Frontal cortex (tissue), 4 donors: ENCODE results near the gene FFAR4. TPM values are rescaled to one million over a fixed set of nuclear protein-coding genes. Genes with fewer than 3 reads are reported as not detected.

Source experiments
- DNase-seq, 2 donors: peaks; one replicate each; pipeline ENCODE4 v3.0.0; 2012; ENCODE audit warnings: low spot score in 2 of 2
- FAIRE-seq: peaks from 2 replicates; lab custom pipeline; 2012; peaks lifted over from hg19 to GRCh38; lab: Jason Lieb, UNC
- total RNA-seq: library from RNA; depleted of rRNA; stranded (reverse); fragments of >200 nt; gene quantifications from one replicate; pipeline ENCODE4 v1.2.3, GENCODE V29; 2014
- donor health status: control.
- donor health status: control.
- donor health status: control.

Gene FFAR4
- total RNA-seq, 1 donor from 2014 or later: not detected

DNA sequence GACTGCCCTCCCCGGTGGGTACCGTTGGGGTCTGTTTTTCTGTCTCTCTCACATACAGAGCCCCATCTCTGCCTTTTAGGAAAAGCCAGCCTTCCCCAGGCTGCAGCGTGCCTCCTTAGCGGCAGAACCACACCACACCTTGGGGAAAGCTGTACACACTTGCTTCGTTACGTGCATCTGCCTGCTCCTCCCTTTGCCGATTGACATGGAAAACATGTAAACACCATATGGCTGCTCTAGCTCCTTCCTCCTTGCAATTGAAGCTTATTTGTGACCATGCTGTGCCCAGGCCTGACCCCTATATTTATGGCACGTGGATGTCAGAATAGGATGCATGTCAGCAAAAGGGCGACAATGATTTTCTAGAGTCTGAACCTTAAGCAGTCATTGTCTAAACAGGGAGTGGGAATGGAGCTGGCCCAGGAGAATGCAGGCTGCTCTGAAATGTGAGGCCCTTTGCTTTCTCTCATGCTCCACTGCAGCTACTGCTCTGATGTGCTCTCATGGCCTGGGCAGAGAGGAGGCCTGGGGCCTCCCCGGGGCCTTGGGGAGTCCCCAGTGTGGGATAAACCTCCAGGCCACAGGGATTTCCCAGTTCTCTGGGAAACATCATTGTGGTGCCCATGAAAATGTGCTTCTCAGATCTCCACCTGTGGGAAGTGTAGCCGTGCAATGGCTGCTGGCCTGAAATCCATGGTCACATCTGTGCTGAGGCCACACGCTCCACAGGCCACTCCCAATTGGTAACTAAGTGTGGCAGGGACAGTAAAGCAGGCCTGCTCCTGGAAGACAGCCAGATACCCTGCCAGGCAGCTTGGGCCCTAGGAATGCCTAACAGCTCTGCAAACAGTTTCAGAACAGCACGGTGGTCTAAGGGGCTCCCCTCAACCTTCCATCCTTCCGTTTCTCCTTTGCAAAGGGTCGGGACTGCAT, 64.4 kb downstream of the FFAR4 start:
- DNase-seq (no peak), FAIRE-seq (no peak)

Other genes starting within 250 kb of the FFAR4 start
- 2.9 TPM for gene MYOF, start 84.3 kb upstream of the FFAR4 start, total RNA-seq
- 2.4 TPM for gene CEP55, start 70.1 kb upstream of the FFAR4 start, total RNA-seq
- gene RBP4, start 34.6 kb downstream of the FFAR4 start, total RNA-seq: 9.0 TPM
- not detected for gene PDE6C, start 45.9 kb downstream of the FFAR4 start, total RNA-seq
- 18.8 TPM for gene FRA10AC1, start 135.9 kb downstream of the FFAR4 start, total RNA-seq
- gene LGI1, start 191.3 kb downstream of the FFAR4 start, total RNA-seq: 23.2 TPM